PC-9 (cell line): ENCODE results near the gene ATP4A. TPM values are rescaled to one million over a fixed set of nuclear protein-coding genes. Genes with fewer than 3 reads are reported as not detected.
A peak's percentile ranks its signal among the peaks of the same experiment; 100 is the strongest.

Experiments
- BruUV-seq: library from RNA; stranded (reverse); fragments of 400-500 nt; replicated peaks from 2 replicates; lab custom pipeline; 2021; lab: Mats Ljungman, UMichigan
- CTCF ChIA-PET: fragments of 300-600 bp; sonication (Branson Sonifier 250); formaldehyde crosslinking; loops from one replicate; lab custom pipeline; 2022; ENCODE audit warnings: antibody characterized with exemption; lab: Charles Lee
- POLR2A ChIA-PET: fragments of 300-600 bp; sonication (Branson Sonifier 250); formaldehyde crosslinking; loops from one replicate; lab custom pipeline; 2022; ENCODE audit warnings: antibody characterized with exemption; ENCODE audit not compliant: unreplicated experiment; lab: Charles Lee
- DNase-seq, 2 experiments: peaks; one replicate each; pipeline versions ENCODE4 v3.0.0 to v3.0.0-alpha.2; 2015 to 2022; ENCODE audit warnings: mixed read lengths in 1 of 2
- H2AFZ ChIP-seq: fragments of 200-600 bp; sonication (generic); 2 replicates; pipeline ENCODE4 v1.8.1; 2017; ENCODE audit warnings: antibody characterized with exemption
- H3F3A ChIP-seq: fragments of 200-600 bp; sonication (generic); 2 replicates; pipeline ENCODE4 v1.8.1; 2017; ENCODE audit warnings: antibody characterized with exemption, mild to moderate bottlenecking, low read depth; ENCODE audit not compliant: insufficient read depth
- H3K27ac ChIP-seq: fragments of 200-600 bp; sonication (generic); 2 replicates; pipeline ENCODE4 v1.6.1; 2016; ENCODE audit warnings: mixed run types
- H3K27me3 ChIP-seq: fragments of 200-600 bp; sonication (generic); 2 replicates; pipeline ENCODE4 v1.6.1; 2016; ENCODE audit warnings: low read depth, mixed run types; ENCODE audit not compliant: insufficient read depth
- H3K36me3 ChIP-seq: fragments of 200-600 bp; sonication (generic); 2 replicates; pipeline ENCODE4 v1.6.1; 2016; ENCODE audit warnings: low read depth, mixed run types
- H3K4me1 ChIP-seq: fragments of 200-600 bp; sonication (generic); replicated peaks from 2 replicates; pipeline ENCODE4 v1.6.1; 2016; ENCODE audit warnings: mixed run types; ENCODE audit not compliant: insufficient read depth
- H3K4me2 ChIP-seq: fragments of 200-600 bp; sonication (generic); 2 replicates; pipeline ENCODE4 v1.6.1; 2017; ENCODE audit warnings: mixed run types
- H3K4me3 ChIP-seq: fragments of 200-600 bp; sonication (generic); 2 replicates; pipeline ENCODE4 v1.6.1; 2016; ENCODE audit warnings: mixed run types
- H3K79me2 ChIP-seq: fragments of 200-600 bp; sonication (generic); 2 replicates; pipeline ENCODE4 v1.6.1; 2017; ENCODE audit warnings: low read depth, mixed run types
- H3K9me2 ChIP-seq: fragments of 200-600 bp; sonication (generic); 2 replicates; pipeline ENCODE4 v1.8.1; 2017; ENCODE audit warnings: mild to moderate bottlenecking; ENCODE audit not compliant: insufficient read depth
- H3K9me3 ChIP-seq: fragments of 200-600 bp; sonication (generic); 2 replicates; pipeline ENCODE4 v1.8.1; 2016; ENCODE audit warnings: low read depth; ENCODE audit not compliant: insufficient read depth
- H4K20me1 ChIP-seq: fragments of 200-600 bp; sonication (generic); 2 replicates; pipeline ENCODE4 v1.8.1; 2017; ENCODE audit not compliant: insufficient read depth
- EZH2 ChIP-seq: fragments of 200-600 bp; sonication (generic); IDR thresholded peaks from 2 replicates; pipeline ENCODE4 v1.8.0; 2017; ENCODE audit warnings: antibody characterized with exemption, low read depth
- intact Hi-C: fragments of 100-400 bp; cut with micrococcal nuclease; formaldehyde crosslinking; loops from one replicate; pipeline ENCODE4 v1.10.0; 2022; ENCODE audit not compliant: unreplicated experiment
- total RNA-seq: library from RNA; stranded (reverse); gene quantifications from 2 replicates; pipeline ENCODE4 v1.2.3, GENCODE V29; 2021
- TF ChIP-seq, protein P1 (sequence below): fragments of 200-600 bp; sonication (generic); conservative IDR thresholded peaks from 2 replicates; pipeline ENCODE4 v1.6.1; 2017; ENCODE audit warnings: mixed run types, antibody characterized with exemption, mild to moderate bottlenecking, moderate library complexity

The ATP4A gene
- total RNA-seq, 1 experiment from 2014 or later, result not detected

- H4K20me1 ChIP-seq, result no peaks in the 10 kb centered on the region
- H3K4me2 ChIP-seq, result no peak overlapping the region
- no peak for DNase-seq
- ChIA-PET POLR2A (no interaction called here), CTCF (no interaction called here)
- H3K27ac ChIP-seq, result no peak overlapping the region
- BruUV-seq, result no TSS peak
- H3K36me3 ChIP-seq, result no peaks in the 10 kb centered on the region
- H3K9me3 ChIP-seq, result no peaks in the 10 kb centered on the region
- no peaks in the 10 kb centered on the region for H3F3A ChIP-seq
- no peaks in the 10 kb centered on the region for H3K4me1 ChIP-seq
- no peaks in the 10 kb centered on the region for H3K79me2 ChIP-seq
- no peak overlapping the region for H2AFZ ChIP-seq
- peaks cover 9% of the 10 kb centered on the region; the same call in 1 of the 2 replicates for H3K27me3 ChIP-seq
- intact Hi-C loops, result no loop called here
- TF ChIP-seq EZH2, result no peak
- TF ChIP-seq, protein P1, sequence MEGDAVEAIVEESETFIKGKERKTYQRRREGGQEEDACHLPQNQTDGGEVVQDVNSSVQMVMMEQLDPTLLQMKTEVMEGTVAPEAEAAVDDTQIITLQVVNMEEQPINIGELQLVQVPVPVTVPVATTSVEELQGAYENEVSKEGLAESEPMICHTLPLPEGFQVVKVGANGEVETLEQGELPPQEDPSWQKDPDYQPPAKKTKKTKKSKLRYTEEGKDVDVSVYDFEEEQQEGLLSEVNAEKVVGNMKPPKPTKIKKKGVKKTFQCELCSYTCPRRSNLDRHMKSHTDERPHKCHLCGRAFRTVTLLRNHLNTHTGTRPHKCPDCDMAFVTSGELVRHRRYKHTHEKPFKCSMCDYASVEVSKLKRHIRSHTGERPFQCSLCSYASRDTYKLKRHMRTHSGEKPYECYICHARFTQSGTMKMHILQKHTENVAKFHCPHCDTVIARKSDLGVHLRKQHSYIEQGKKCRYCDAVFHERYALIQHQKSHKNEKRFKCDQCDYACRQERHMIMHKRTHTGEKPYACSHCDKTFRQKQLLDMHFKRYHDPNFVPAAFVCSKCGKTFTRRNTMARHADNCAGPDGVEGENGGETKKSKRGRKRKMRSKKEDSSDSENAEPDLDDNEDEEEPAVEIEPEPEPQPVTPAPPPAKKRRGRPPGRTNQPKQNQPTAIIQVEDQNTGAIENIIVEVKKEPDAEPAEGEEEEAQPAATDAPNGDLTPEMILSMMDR, result no peak
- no peaks in the 10 kb centered on the region for H3K9me2 ChIP-seq
- H3K4me3 ChIP-seq, result no peak overlapping the region
Measured at GRCh38 chr19:35521124-35521743, 42.2 kb downstream of the ATP4A start.

- H3K4me2 ChIP-seq, result no peak overlapping the region
- 0 out of 2 replicates have a peak, but pooled peaks cover under 1% of the 10 kb centered on the region for H3K4me1 ChIP-seq
- BruUV-seq, result no TSS peak
- intact Hi-C loops, result no loop called here
- no peak overlapping the region for H2AFZ ChIP-seq
- H3K27ac ChIP-seq, result no peak overlapping the region
- no peaks in the 10 kb centered on the region for H3F3A ChIP-seq
- no peaks in the 10 kb centered on the region for H3K79me2 ChIP-seq
- POLR2A ChIA-PET, result interaction anchor here (0.6 kb wide), 1 partner anchor 22 kb away, joined by 3 read pairs; no protein-coding TSS in a partner anchor
- H3K9me3 ChIP-seq, result no peaks in the 10 kb centered on the region
- H4K20me1 ChIP-seq, result no peaks in the 10 kb centered on the region
- DNase-seq, result peak; percentile 40 to 66
- CTCF ChIA-PET, result no interaction called here
- 0 out of 2 replicates have a peak, but pooled peaks cover 1% of the 10 kb centered on the region for H3K27me3 ChIP-seq
- no peak for TF ChIP-seq EZH2
- TF ChIP-seq, protein P1, result no peak
- H3K4me3 ChIP-seq, result no peak overlapping the region
- H3K36me3 ChIP-seq, result no peaks in the 10 kb centered on the region
- no peaks in the 10 kb centered on the region for H3K9me2 ChIP-seq
Measured at GRCh38 chr19:35519291-35519690, 44.2 kb downstream of the ATP4A start.

DNA sequence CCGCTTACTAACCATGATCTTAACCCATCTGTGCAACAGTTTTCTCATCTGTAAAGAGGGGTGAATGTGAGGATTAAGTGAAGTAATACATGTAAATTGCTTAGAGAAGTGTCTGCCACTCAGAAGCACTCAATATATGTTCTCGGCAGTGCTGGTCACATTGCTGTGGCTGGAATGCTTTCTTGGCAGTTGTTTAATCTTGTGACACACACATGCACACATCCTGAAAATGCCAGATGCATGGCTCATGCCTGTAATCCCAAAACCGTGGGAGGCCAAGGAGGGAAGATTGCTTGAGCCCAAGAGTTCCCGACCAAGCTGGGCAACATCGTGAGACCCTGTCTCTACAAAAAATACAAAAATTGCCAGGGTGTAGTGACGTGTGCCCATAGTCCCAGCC is 45.1 kb downstream of the ATP4A start:
- H4K20me1 ChIP-seq, result no peaks in the 10 kb centered on the region
- no peak overlapping the region for H3K27ac ChIP-seq
- H2AFZ ChIP-seq, result no peak overlapping the region
- H3K9me2 ChIP-seq, result no peaks in the 10 kb centered on the region
- POLR2A ChIA-PET, result no interaction called here
- H3K79me2 ChIP-seq, result no peaks in the 10 kb centered on the region
- H3K9me3 ChIP-seq, result no peaks in the 10 kb centered on the region
- no peak overlapping the region for H3K4me3 ChIP-seq
- H3K4me2 ChIP-seq, result no peak overlapping the region
- H3K4me1 ChIP-seq, result peaks cover 9% of the 10 kb centered on the region; the same call in 1 of the 2 replicates
- CTCF ChIA-PET, result no interaction called here
- no peak for TF ChIP-seq EZH2
- TF ChIP-seq, protein P1, result no peak
- H3K36me3 ChIP-seq, result no peaks in the 10 kb centered on the region
- intact Hi-C loops, result no loop called here
- no peaks in the 10 kb centered on the region for H3F3A ChIP-seq
- BruUV-seq, result no TSS peak
- no peaks in the 10 kb centered on the region for H3K27me3 ChIP-seq
- DNase-seq, result peak in 1 of 2 experiments; percentile 57
